WTC11 (cell line): Measurements from ENCODE around the gene SCYL1.
A peak's percentile ranks its signal among the peaks of the same experiment; 100 is the strongest.

Experiments used
- ESRRA ChIP-seq: sonication (generic); formaldehyde crosslinking; IDR thresholded peaks from 2 replicates; pipeline ENCODE4 v1.8.1; 2022; ENCODE audit warnings: mild to moderate bottlenecking, missing genetic modification reagents, borderline replicate concordance
- ETV6 ChIP-seq: sonication (generic); formaldehyde crosslinking; IDR thresholded peaks from 2 replicates; pipeline ENCODE4 v1.8.1; 2022; ENCODE audit warnings: mild to moderate bottlenecking, missing genetic modification reagents
- GABPB1 ChIP-seq: sonication (generic); formaldehyde crosslinking; IDR thresholded peaks from 2 replicates; pipeline ENCODE4 v1.8.1; 2023; ENCODE audit warnings: mild to moderate bottlenecking, missing genetic modification reagents
- JUN ChIP-seq: sonication (generic); formaldehyde crosslinking; IDR thresholded peaks from 2 replicates; pipeline ENCODE4 v1.8.0; 2023; ENCODE audit warnings: mild to moderate bottlenecking, missing genetic modification reagents
- MYBL2 ChIP-seq: sonication (generic); formaldehyde crosslinking; IDR thresholded peaks from 2 replicates; pipeline ENCODE4 v1.8.1; 2023; ENCODE audit warnings: mild to moderate bottlenecking, moderate library complexity, missing genetic modification reagents
- TF ChIP-seq, protein P1 (sequence below): fragments of 200-600 bp; IDR thresholded peaks from 2 replicates; pipeline ENCODE4 v1.8.0; 2022; ENCODE audit warnings: antibody characterized with exemption
- TF ChIP-seq, protein P2 (sequence below): sonication (generic); formaldehyde crosslinking; IDR thresholded peaks from 2 replicates; pipeline ENCODE4 v1.8.1; 2022; ENCODE audit warnings: mild to moderate bottlenecking, missing genetic modification reagents, moderate library complexity, borderline replicate concordance
- TF ChIP-seq, protein P3 (sequence below): sonication (generic); formaldehyde crosslinking; conservative IDR thresholded peaks from 2 replicates; pipeline ENCODE4 v1.8.1; 2022; ENCODE audit warnings: mild to moderate bottlenecking, missing genetic modification reagents
- TF ChIP-seq, protein P4 (sequence below): sonication (generic); formaldehyde crosslinking; IDR thresholded peaks from 2 replicates; pipeline ENCODE4 v1.8.1; 2022; ENCODE audit warnings: mild to moderate bottlenecking, moderate library complexity, missing genetic modification reagents
- TF ChIP-seq, protein P5 (sequence below): sonication (generic); formaldehyde crosslinking; IDR thresholded peaks from 2 replicates; pipeline ENCODE4 v1.8.1; 2022; ENCODE audit warnings: low read depth, mild to moderate bottlenecking, moderate library complexity, missing genetic modification reagents, borderline replicate concordance

DNA sequence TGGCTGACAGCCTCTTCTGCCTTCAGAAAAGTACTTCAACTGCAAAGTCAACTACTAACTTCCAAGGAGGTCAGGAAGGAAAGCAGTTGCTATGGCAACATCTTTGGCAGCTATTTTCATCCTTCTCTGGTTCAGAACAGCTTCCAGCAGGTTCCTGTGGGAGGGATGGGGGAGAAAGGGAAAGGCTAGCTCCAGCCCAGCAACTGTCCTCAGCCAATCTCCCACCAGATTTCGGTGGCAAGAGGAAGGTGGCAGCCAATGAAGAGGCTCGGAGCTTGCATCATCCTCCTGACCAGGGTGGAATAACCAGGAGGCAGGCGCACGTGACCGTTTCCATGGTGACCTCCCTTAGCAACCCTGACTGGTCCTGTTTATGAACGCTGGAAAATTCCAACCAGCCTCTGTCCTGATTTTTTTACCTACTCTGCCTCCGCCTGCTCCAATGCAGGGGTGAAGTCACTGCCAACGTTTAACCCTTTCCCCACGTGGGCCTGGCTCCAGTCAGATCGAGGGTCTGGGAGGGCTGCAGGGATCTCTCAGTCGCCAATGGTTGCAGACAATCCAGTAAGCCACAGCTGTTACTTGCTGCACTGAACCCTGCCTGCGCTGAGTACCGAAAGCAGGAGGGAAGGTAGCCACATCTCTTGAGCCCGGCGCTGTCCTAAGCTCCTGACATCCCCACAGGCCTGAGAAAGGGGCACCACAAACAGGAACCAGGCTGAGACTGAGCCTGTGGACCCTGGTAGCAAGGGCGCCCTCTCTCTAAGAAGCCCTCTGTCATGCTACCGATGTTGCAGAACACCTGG, 37.2 kb upstream of the SCYL1 start:
- TF ChIP-seq, protein P1, sequence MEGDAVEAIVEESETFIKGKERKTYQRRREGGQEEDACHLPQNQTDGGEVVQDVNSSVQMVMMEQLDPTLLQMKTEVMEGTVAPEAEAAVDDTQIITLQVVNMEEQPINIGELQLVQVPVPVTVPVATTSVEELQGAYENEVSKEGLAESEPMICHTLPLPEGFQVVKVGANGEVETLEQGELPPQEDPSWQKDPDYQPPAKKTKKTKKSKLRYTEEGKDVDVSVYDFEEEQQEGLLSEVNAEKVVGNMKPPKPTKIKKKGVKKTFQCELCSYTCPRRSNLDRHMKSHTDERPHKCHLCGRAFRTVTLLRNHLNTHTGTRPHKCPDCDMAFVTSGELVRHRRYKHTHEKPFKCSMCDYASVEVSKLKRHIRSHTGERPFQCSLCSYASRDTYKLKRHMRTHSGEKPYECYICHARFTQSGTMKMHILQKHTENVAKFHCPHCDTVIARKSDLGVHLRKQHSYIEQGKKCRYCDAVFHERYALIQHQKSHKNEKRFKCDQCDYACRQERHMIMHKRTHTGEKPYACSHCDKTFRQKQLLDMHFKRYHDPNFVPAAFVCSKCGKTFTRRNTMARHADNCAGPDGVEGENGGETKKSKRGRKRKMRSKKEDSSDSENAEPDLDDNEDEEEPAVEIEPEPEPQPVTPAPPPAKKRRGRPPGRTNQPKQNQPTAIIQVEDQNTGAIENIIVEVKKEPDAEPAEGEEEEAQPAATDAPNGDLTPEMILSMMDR, result no peak
- TF ChIP-seq, protein P2, sequence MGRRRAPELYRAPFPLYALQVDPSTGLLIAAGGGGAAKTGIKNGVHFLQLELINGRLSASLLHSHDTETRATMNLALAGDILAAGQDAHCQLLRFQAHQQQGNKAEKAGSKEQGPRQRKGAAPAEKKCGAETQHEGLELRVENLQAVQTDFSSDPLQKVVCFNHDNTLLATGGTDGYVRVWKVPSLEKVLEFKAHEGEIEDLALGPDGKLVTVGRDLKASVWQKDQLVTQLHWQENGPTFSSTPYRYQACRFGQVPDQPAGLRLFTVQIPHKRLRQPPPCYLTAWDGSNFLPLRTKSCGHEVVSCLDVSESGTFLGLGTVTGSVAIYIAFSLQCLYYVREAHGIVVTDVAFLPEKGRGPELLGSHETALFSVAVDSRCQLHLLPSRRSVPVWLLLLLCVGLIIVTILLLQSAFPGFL, result no peak
- TF ChIP-seq JUN (CRISPR knock-in tag), result no peak
- TF ChIP-seq, protein P3, sequence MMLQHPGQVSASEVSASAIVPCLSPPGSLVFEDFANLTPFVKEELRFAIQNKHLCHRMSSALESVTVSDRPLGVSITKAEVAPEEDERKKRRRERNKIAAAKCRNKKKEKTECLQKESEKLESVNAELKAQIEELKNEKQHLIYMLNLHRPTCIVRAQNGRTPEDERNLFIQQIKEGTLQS (CRISPR knock-in tag), result peak; percentile 98
- TF ChIP-seq ETV6 (CRISPR knock-in tag), result no peak
- no peak for TF ChIP-seq MYBL2 (CRISPR knock-in tag)
- TF ChIP-seq ESRRA, result no peak
- TF ChIP-seq, protein P4, sequence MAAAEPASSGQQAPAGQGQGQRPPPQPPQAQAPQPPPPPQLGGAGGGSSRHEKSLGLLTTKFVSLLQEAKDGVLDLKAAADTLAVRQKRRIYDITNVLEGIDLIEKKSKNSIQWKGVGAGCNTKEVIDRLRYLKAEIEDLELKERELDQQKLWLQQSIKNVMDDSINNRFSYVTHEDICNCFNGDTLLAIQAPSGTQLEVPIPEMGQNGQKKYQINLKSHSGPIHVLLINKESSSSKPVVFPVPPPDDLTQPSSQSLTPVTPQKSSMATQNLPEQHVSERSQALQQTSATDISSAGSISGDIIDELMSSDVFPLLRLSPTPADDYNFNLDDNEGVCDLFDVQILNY (CRISPR knock-in tag), result no peak
- TF ChIP-seq GABPB1 (CRISPR knock-in tag), result peak; percentile 99
- TF ChIP-seq, protein P5, sequence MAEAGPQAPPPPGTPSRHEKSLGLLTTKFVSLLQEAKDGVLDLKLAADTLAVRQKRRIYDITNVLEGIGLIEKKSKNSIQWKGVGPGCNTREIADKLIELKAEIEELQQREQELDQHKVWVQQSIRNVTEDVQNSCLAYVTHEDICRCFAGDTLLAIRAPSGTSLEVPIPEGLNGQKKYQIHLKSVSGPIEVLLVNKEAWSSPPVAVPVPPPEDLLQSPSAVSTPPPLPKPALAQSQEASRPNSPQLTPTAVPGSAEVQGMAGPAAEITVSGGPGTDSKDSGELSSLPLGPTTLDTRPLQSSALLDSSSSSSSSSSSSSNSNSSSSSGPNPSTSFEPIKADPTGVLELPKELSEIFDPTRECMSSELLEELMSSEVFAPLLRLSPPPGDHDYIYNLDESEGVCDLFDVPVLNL (CRISPR knock-in tag), result no peak
